Kidney epithelial cell (primary cell): Measurements from ENCODE around the gene MRPL49. TPM values are rescaled to one million over a fixed set of nuclear protein-coding genes. Genes with fewer than 3 reads are reported as not detected.
A peak's percentile ranks its signal among the peaks of the same experiment; 100 is the strongest.

Source experiments
- DNase-seq: peaks from one replicate; pipeline ENCODE4 v3.0.0-alpha.2; 2010; ENCODE audit warnings: low read depth
- H3K27me3 ChIP-seq: 2 replicates; pipeline ENCODE4 v1.6.0; 2011; ENCODE audit warnings: low read length; ENCODE audit not compliant: control insufficient read depth, insufficient read depth
- H3K36me3 ChIP-seq: 2 replicates; pipeline ENCODE4 v1.5.1; 2011; ENCODE audit warnings: low read length; ENCODE audit not compliant: control insufficient read depth, insufficient read depth
- H3K4me3 ChIP-seq: 2 replicates; pipeline ENCODE4 v1.5.1; 2011; ENCODE audit warnings: low read depth, mild to moderate bottlenecking, control low read depth, low read length
- CTCF ChIP-seq: IDR thresholded peaks from 2 replicates; pipeline ENCODE4 v1.5.1; 2011; ENCODE audit warnings: mild to moderate bottlenecking, moderate library complexity, low read length, control low read depth, inconsistent platforms; ENCODE audit not compliant: insufficient read depth, poor library complexity, severe bottlenecking
- total RNA-seq: library from RNA; depleted of rRNA; stranded (reverse); fragments of >200 nt; gene quantifications from 2 replicates; pipeline ENCODE4 v1.2.3, GENCODE V29; 2015

The MRPL49 gene
- total RNA-seq, 1 donor from 2014 or later: 67.6 TPM

- TF ChIP-seq CTCF: no peak
- Histone ChIP-seq H3K27me3 (no peaks in the 10 kb centered on the region), H3K36me3 (peaks cover 6% of the 10 kb centered on the region), H3K4me3 (no peak overlapping the region)
- DNase-seq: no peak
Observed at GRCh38 chr11:65111159-65111743, 10.9 kb upstream of the MRPL49 start.

GRCh38 chr11:65111744-65112545 lies 10.2 kb upstream of the MRPL49 start, which contains the start of gene TM7SF2:
Gene TM7SF2 (plus strand): TSS chr11:65111872. CDS start chr11:65112016, 144 bp downstream.
- Histone ChIP-seq H3K4me3 (peak within 1 kb of the TSS; percentile 69), H3K27me3 (no peaks in the 10 kb centered on the region), H3K36me3 (peaks cover 6% of the 10 kb centered on the region)
- DNase-seq: no peak
- TF ChIP-seq CTCF: no peak

GRCh38 chr11:65112546-65113360 lies 9.4 kb upstream of the MRPL49 start:
- Histone ChIP-seq H3K36me3 (peaks cover 6% of the 10 kb centered on the region), H3K4me3 (peak overlapping the region; percentile 69), H3K27me3 (no peaks in the 10 kb centered on the region)
- peak; percentile 58 for TF ChIP-seq CTCF
- no peak for DNase-seq

- no peak for TF ChIP-seq CTCF
- Histone ChIP-seq H3K27me3 (no peaks in the 10 kb centered on the region), H3K36me3 (peaks cover 6% of the 10 kb centered on the region), H3K4me3 (peak overlapping the region; percentile 69)
- DNase-seq: no peak
Observed at GRCh38 chr11:65113361-65113756, 8.8 kb upstream of the MRPL49 start.

- no peak overlapping the region for H3K4me3 ChIP-seq
- no peak for DNase-seq
- TF ChIP-seq CTCF: no peak
- H3K36me3 ChIP-seq: peaks cover 6% of the 10 kb centered on the region
- H3K27me3 ChIP-seq: no peaks in the 10 kb centered on the region
Observed at GRCh38 chr11:65113839-65114238, 8.3 kb upstream of the MRPL49 start.
